Measurements from ENCODE around the gene MAPK11.

MAPK11 gene

GRCh38 chr22:50246242-50247175 lies 23.7 kb downstream of the MAPK11 start:
- no peak for DNase-seq

GRCh38 chr22:50245214-50246072 lies 24.7 kb downstream of the MAPK11 start:
- DNase-seq: no peak

- DNase-seq: peak; percentile 92
Observed at GRCh38 chr22:50244420-50245213, 25.6 kb downstream of the MAPK11 start, which contains the start of gene TUBGCP6. Gene TUBGCP6 (minus strand): TSS chr22:50245023. CDS start chr22:50244459, 564 bp downstream.

- no peak for DNase-seq
Observed at GRCh38 chr22:50243685-50244419, 26.3 kb downstream of the MAPK11 start.

GRCh38 chr22:50242406-50242949 lies 27.7 kb downstream of the MAPK11 start:
- no peak for DNase-seq

- DNase-seq: no peak
Observed at GRCh38 chr22:50238755-50239154, 31.4 kb downstream of the MAPK11 start.

GRCh38 chr22:50236731-50237409 lies 33.3 kb downstream of the MAPK11 start:
- no peak for DNase-seq

GRCh38 chr22:50233223-50233622 lies 37.0 kb downstream of the MAPK11 start:
- no peak for DNase-seq

GRCh38 chr22:50232481-50233151 lies 37.6 kb downstream of the MAPK11 start:
- DNase-seq: no peak

GRCh38 chr22:50229370-50229769 lies 40.8 kb downstream of the MAPK11 start:
- no peak for DNase-seq

- no peak for DNase-seq
Observed at GRCh38 chr22:50228366-50228765, 41.8 kb downstream of the MAPK11 start.

GRCh38 chr22:50227579-50228215 lies 42.5 kb downstream of the MAPK11 start:
- DNase-seq: no peak

- no peak for DNase-seq
Observed at GRCh38 chr22:50226875-50227165, 43.4 kb downstream of the MAPK11 start.

- DNase-seq: no peak
Observed at GRCh38 chr22:50226063-50226874, 43.9 kb downstream of the MAPK11 start.

- DNase-seq: no peak
Observed at GRCh38 chr22:50225200-50225969, 44.8 kb downstream of the MAPK11 start.

- DNase-seq: no peak
Observed at GRCh38 chr22:50224071-50224470, 46.1 kb downstream of the MAPK11 start.

- DNase-seq: no peak
Observed at GRCh38 chr22:50222508-50222907, 47.7 kb downstream of the MAPK11 start.

All from fibroblast of skin of right biceps (primary cell).